Hematopoietic multipotent progenitor cell treated with erythropoietin and hydrocortisone succinate and interleukin-3 and kit ligand, for 6 days (in vitro differentiated cells): ENCODE measurements around the gene AGAP1.

Experiments
- DNase-seq: peaks from one replicate; pipeline ENCODE4 v3.0.0-alpha.2; 2015

AGAP1 gene

GRCh38 chr2:236034974-236035373 lies 541.1 kb downstream of the AGAP1 start:
- DNase-seq = no peak

GRCh38 chr2:236036045-236036444 lies 542.2 kb downstream of the AGAP1 start:
- DNase-seq = no peak

GRCh38 chr2:236038096-236038495 lies 544.3 kb downstream of the AGAP1 start:
- no peak for DNase-seq

GRCh38 chr2:236040600-236041328 lies 546.9 kb downstream of the AGAP1 start:
- no peak for DNase-seq

GRCh38 chr2:236041616-236042015 lies 547.8 kb downstream of the AGAP1 start:
- no peak for DNase-seq

GRCh38 chr2:236042087-236042486 lies 548.2 kb downstream of the AGAP1 start:
- no peak for DNase-seq

GRCh38 chr2:236044191-236044590 lies 550.3 kb downstream of the AGAP1 start:
- DNase-seq = no peak

- DNase-seq = no peak
Measured at GRCh38 chr2:236045251-236046235, 551.7 kb downstream of the AGAP1 start.

- DNase-seq = no peak
Measured at GRCh38 chr2:236046715-236047114, 552.9 kb downstream of the AGAP1 start.

GRCh38 chr2:236047176-236047575 lies 553.3 kb downstream of the AGAP1 start:
- no peak for DNase-seq

- no peak for DNase-seq
Measured at GRCh38 chr2:236047886-236048540, 554.2 kb downstream of the AGAP1 start.

- DNase-seq = no peak
Measured at GRCh38 chr2:236049981-236050380, 556.1 kb downstream of the AGAP1 start.

GRCh38 chr2:236051351-236051750 lies 557.5 kb downstream of the AGAP1 start:
- no peak for DNase-seq

- DNase-seq = no peak
Measured at GRCh38 chr2:236051806-236052205, 558.0 kb downstream of the AGAP1 start.

GRCh38 chr2:236052206-236052605 lies 558.4 kb downstream of the AGAP1 start:
- DNase-seq = no peak

- no peak for DNase-seq
Measured at GRCh38 chr2:236052926-236053821, 559.3 kb downstream of the AGAP1 start.

GRCh38 chr2:236054125-236054524 lies 560.3 kb downstream of the AGAP1 start:
- DNase-seq = no peak

GRCh38 chr2:236054621-236055305 lies 560.9 kb downstream of the AGAP1 start:
- DNase-seq = no peak

GRCh38 chr2:236055471-236055870 lies 561.6 kb downstream of the AGAP1 start:
- no peak for DNase-seq

GRCh38 chr2:236056141-236056540 lies 562.3 kb downstream of the AGAP1 start:
- no peak for DNase-seq

- no peak for DNase-seq
Measured at GRCh38 chr2:236057375-236057774, 563.5 kb downstream of the AGAP1 start.

GRCh38 chr2:236061497-236061896 lies 567.7 kb downstream of the AGAP1 start:
- no peak for DNase-seq
